Vagina (tissue), 2 donors: Measurements from ENCODE around the gene LPP.

Source experiments
- POLR2A ChIP-seq, 2 donors: fragments of 450-650 bp; IDR thresholded peaks; one replicate each; pipeline ENCODE4 v1.6.1; 2017; ENCODE audit warnings: antibody characterized with exemption in 2 of 2, mild to moderate bottlenecking in 2 of 2, moderate library complexity in 2 of 2
- TF ChIP-seq, protein P1 (sequence below), 3 experiments: fragments of 450-650 bp in 2 of 3; fragments of 200-600 bp in 1 of 3; sonication (generic) in 1 of 3; IDR thresholded peaks; one replicate each; pipeline ENCODE4 v1.5.1; 2017 to 2019; ENCODE audit warnings: antibody characterized with exemption in 3 of 3, mild to moderate bottlenecking in 2 of 3, moderate library complexity in 2 of 3

DNA sequence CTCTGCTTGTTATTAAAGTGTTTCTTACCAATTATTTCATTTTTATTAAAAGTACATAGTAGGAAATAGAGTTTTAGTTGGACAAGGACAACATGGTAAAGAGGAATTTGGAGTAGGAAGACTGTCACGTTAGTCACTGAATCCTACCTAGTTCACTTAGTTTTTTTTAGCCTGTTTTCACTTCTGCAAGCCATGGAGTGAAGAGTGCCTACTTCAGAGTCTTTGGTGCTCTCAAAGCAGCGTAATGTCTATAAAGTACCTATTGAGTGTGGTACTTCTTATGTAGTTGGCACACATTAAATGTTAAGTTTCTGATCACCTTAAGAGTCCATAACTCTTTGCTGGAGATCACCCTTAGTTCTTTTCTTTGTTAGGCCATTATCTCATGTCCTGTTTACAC lies 78.7 kb downstream of the LPP start:
- no peak for TF ChIP-seq POLR2A (IDR thresholded peaks at IDR 0.05)
- TF ChIP-seq, protein P1, sequence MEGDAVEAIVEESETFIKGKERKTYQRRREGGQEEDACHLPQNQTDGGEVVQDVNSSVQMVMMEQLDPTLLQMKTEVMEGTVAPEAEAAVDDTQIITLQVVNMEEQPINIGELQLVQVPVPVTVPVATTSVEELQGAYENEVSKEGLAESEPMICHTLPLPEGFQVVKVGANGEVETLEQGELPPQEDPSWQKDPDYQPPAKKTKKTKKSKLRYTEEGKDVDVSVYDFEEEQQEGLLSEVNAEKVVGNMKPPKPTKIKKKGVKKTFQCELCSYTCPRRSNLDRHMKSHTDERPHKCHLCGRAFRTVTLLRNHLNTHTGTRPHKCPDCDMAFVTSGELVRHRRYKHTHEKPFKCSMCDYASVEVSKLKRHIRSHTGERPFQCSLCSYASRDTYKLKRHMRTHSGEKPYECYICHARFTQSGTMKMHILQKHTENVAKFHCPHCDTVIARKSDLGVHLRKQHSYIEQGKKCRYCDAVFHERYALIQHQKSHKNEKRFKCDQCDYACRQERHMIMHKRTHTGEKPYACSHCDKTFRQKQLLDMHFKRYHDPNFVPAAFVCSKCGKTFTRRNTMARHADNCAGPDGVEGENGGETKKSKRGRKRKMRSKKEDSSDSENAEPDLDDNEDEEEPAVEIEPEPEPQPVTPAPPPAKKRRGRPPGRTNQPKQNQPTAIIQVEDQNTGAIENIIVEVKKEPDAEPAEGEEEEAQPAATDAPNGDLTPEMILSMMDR (IDR thresholded peaks at IDR 0.05), result no peak
